Measurements from ENCODE around the gene DENND4A. TPM values are rescaled to one million over a fixed set of nuclear protein-coding genes. Genes with fewer than 3 reads are reported as not detected.

The DENND4A gene
- total and polyA plus RNA-seq, 9 of the 15 experiments (the other 6 are each of a cell fraction or from before 2014, with no cell fraction given): 6.8 to 32.3 (median 19.9) TPM

GRCh38 chr15:65659502-65660052 is 132.5 kb downstream of the DENND4A start:
- no peak overlapping the region for H3K9ac ChIP-seq (ENCODE audit: insufficient read depth in 1 of 2, low read depth in 2 of 2, low read length in 2 of 2)
- no peaks in the 10 kb centered on the region for H3K27me3 ChIP-seq (ENCODE audit: control insufficient read depth in 2 of 2, insufficient read depth in 2 of 2, low read length in 2 of 2)
- no TSS peak for BruUV-seq (replicated peaks)
- H3K27ac ChIP-seq (ENCODE audit: extremely low read depth, low read depth, low read length): no peak overlapping the region
- H3K9me3 ChIP-seq (replicated peaks; ENCODE audit: control insufficient read depth, insufficient read depth, low read depth, low read length): no peaks in the 10 kb centered on the region
- TF ChIP-seq, protein P1, sequence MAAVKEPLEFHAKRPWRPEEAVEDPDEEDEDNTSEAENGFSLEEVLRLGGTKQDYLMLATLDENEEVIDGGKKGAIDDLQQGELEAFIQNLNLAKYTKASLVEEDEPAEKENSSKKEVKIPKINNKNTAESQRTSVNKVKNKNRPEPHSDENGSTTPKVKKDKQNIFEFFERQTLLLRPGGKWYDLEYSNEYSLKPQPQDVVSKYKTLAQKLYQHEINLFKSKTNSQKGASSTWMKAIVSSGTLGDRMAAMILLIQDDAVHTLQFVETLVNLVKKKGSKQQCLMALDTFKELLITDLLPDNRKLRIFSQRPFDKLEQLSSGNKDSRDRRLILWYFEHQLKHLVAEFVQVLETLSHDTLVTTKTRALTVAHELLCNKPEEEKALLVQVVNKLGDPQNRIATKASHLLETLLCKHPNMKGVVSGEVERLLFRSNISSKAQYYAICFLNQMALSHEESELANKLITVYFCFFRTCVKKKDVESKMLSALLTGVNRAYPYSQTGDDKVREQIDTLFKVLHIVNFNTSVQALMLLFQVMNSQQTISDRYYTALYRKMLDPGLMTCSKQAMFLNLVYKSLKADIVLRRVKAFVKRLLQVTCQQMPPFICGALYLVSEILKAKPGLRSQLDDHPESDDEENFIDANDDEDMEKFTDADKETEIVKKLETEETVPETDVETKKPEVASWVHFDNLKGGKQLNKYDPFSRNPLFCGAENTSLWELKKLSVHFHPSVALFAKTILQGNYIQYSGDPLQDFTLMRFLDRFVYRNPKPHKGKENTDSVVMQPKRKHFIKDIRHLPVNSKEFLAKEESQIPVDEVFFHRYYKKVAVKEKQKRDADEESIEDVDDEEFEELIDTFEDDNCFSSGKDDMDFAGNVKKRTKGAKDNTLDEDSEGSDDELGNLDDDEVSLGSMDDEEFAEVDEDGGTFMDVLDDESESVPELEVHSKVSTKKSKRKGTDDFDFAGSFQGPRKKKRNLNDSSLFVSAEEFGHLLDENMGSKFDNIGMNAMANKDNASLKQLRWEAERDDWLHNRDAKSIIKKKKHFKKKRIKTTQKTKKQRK (IDR thresholded peaks at IDR 0.05; ENCODE audit: borderline replicate concordance, low read depth, low read length): no peak
- TF ChIP-seq CBFB (CRISPR knock-in tag; IDR thresholded peaks at IDR 0.05): no peak
- TF ChIP-seq ZFP1 (CRISPR knock-in tag; IDR thresholded peaks at IDR 0.05): no peak
- no peak for TF ChIP-seq HEY1 (CRISPR knock-in tag; IDR thresholded peaks at IDR 0.05; ENCODE audit: borderline replicate concordance)
- no peak for TF ChIP-seq ZNF778 (CRISPR knock-in tag; IDR thresholded peaks at IDR 0.05)
- no peak for TF ChIP-seq POLR2H (tag; IDR thresholded peaks at IDR 0.05; ENCODE audit: low read depth)
- no peak for TF ChIP-seq SIN3B (IDR thresholded peaks at IDR 0.05; ENCODE audit: low read depth)
- no peak for TF ChIP-seq CREB1 (IDR thresholded peaks at IDR 0.05)
- no peak for TF ChIP-seq CREB1 (CRISPR knock-in tag; IDR thresholded peaks at IDR 0.05)
- POLR2A ChIA-PET: interaction anchor here (0.6 to 1.5 kb wide), 4 partner anchors 11 to 355 kb away, joined by 3 to 4 read pairs (median 3); no protein-coding TSS in a partner anchor
- FAIRE-seq: no peak
- intact Hi-C loops (cut with micrococcal nuclease): no loop called here
- CTCF ChIA-PET (ENCODE audit: low intra/inter-chr PET ratio): no interaction called here
- H2AFZ ChIP-seq (ENCODE audit: low read depth, low read length): no peak overlapping the region
- H3K4me3 ChIP-seq: no peak overlapping the region
- no peaks in the 10 kb centered on the region for H3K79me2 ChIP-seq (ENCODE audit: control insufficient read depth, insufficient read depth, low read length)
- WGBS (ENCODE audit: insufficient coverage, low coverage, missing lambda C conversion rate): 80% methylated on average over 4 of the region's 4 CpGs
- H3K9me1 ChIP-seq (ENCODE audit: control insufficient read depth, insufficient read depth, low read length): no peaks in the 10 kb centered on the region
- H3K4me2 ChIP-seq (ENCODE audit: insufficient read depth, low read length): no peak overlapping the region
- no peak for DNase-seq (ENCODE audit: extremely low read depth in 1 of 4, low spot score in 3 of 4)
- in situ Hi-C loops (cut with MboI): no loop called here
- H4K20me1 ChIP-seq (replicated peaks; ENCODE audit: control insufficient read depth, insufficient read depth, low read length): no peaks in the 10 kb centered on the region
- ATAC-seq: no peak
- H3K36me3 ChIP-seq (ENCODE audit: control insufficient read depth, insufficient read depth, low read length): peaks cover 35% of the 10 kb centered on the region
- no peaks in the 10 kb centered on the region for H3K4me1 ChIP-seq (replicated peaks in 1 of 2; ENCODE audit: control insufficient read depth in 2 of 2, insufficient read depth in 2 of 2, low read length in 2 of 2)
